ENCODE results near the gene MUC21. TPM values are rescaled to one million over a fixed set of nuclear protein-coding genes. Genes with fewer than 3 reads are reported as not detected.

MUC21 gene
- total RNA-seq, 2 donors from 2014 or later = not detected

DNA sequence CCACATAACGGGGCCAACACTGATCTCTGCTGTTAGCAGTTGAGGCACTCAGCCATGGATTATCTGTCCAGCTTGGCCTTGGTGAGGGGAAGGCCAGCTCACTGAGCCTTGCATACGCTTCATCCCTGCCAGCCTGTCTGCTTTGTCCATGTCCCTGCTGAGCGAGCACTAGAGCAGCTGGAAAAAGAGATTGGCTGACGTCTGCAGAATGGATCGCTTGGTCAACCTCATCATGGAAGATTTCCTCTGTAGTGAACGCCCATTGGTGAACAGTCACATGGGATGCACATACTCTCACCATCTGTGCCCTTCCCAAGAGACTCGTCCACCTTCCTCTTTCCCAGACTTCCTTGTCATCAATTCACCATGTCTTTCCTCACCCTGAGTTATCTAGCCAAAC lies 53.7 kb downstream of the MUC21 start:
- intact Hi-C loops (cut with DNase I, micrococcal nuclease) = no loop called here
- ATAC-seq (no peak), DNase-seq (no peak)

GRCh38 chr6:31037682-31038081 lies 54.2 kb downstream of the MUC21 start:
- ATAC-seq (no peak), DNase-seq (no peak)
- intact Hi-C loops (cut with DNase I, micrococcal nuclease) = no loop called here

GRCh38 chr6:31038559-31038958 lies 55.0 kb downstream of the MUC21 start:
- ATAC-seq = no peak
- DNase-seq = no peak
- intact Hi-C loops (cut with DNase I, micrococcal nuclease) = no loop called here

Other genes with a start within 250 kb of the MUC21 start
- 100 to 1,000 TPM; 130 to 137 TPM for gene FLOT1, start 241.0 kb upstream of the MUC21 start, total RNA-seq
- gene IER3, start 239.2 kb upstream of the MUC21 start, total RNA-seq = 100 to 1,000 TPM in 1 of 2 donors, 10 to 100 TPM in 1; 70.9 to 169 TPM
- 100 to 1,000 TPM; 297 to 333 TPM for gene DDR1, start 99.2 kb upstream of the MUC21 start, total RNA-seq
- 10 to 100 TPM; 18.3 to 34.4 TPM for gene GTF2H4, start 75.5 kb upstream of the MUC21 start, total RNA-seq
- 10 to 100 TPM; 17.7 to 34.8 TPM for gene VARS2, start 69.5 kb upstream of the MUC21 start, total RNA-seq
- gene SFTA2, start 51.5 kb upstream of the MUC21 start, total RNA-seq = not detected
- not detected for gene MUCL3, start 42.7 kb upstream of the MUC21 start, total RNA-seq
- gene MUC22, start 26.8 kb downstream of the MUC21 start, total RNA-seq = not detected
- not detected for gene C6orf15, start 128.9 kb downstream of the MUC21 start, total RNA-seq
- gene PSORS1C1, start 131.1 kb downstream of the MUC21 start, total RNA-seq = 1 to 10 TPM; 4.9 to 6.7 TPM
- not detected for gene CDSN, start 136.7 kb downstream of the MUC21 start, total RNA-seq
- not detected for gene PSORS1C2, start 155.3 kb downstream of the MUC21 start, total RNA-seq
- gene CCHCR1, start 174.1 kb downstream of the MUC21 start, total RNA-seq = 10 to 100 TPM; 24.3 to 39.0 TPM
- gene TCF19, start 174.9 kb downstream of the MUC21 start, total RNA-seq = 1 to 10 TPM; 4.2 to 7.1 TPM
- 1 to 10 TPM; 1.8 to 6.3 TPM for gene POU5F1, start 187.0 kb downstream of the MUC21 start, total RNA-seq

Data from left colon (tissue), 2 donors.